ENCODE data around the gene FAAP100.

DNA sequence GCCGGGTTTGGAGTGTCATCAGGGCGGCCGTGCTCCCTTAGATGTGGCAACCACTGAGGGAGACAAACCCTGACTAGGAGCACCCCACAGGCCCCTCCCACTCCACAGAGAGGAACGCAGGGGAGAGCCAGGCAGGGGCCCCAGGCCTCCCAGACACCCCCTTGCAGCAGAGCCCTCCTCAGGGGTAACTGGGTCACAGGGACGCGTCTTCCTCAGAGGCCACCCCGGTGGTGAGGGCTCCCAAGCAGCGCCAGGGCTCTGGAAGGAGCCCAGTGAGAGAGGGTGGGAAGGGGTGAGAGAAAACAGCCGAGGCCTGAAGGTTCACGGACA, 12.6 kb downstream of the FAAP100 start:
- no peak for TF ChIP-seq POLR2AphosphoS5 (IDR thresholded peaks at IDR 0.05; ENCODE audit: insufficient read depth in 1 of 2, low read depth in 1 of 2)
- TF ChIP-seq, protein P1, sequence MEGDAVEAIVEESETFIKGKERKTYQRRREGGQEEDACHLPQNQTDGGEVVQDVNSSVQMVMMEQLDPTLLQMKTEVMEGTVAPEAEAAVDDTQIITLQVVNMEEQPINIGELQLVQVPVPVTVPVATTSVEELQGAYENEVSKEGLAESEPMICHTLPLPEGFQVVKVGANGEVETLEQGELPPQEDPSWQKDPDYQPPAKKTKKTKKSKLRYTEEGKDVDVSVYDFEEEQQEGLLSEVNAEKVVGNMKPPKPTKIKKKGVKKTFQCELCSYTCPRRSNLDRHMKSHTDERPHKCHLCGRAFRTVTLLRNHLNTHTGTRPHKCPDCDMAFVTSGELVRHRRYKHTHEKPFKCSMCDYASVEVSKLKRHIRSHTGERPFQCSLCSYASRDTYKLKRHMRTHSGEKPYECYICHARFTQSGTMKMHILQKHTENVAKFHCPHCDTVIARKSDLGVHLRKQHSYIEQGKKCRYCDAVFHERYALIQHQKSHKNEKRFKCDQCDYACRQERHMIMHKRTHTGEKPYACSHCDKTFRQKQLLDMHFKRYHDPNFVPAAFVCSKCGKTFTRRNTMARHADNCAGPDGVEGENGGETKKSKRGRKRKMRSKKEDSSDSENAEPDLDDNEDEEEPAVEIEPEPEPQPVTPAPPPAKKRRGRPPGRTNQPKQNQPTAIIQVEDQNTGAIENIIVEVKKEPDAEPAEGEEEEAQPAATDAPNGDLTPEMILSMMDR (IDR thresholded peaks at IDR 0.05) = no peak

Data from vagina (tissue), 2 donors.